SH-SY5Y (cell line): ENCODE data around the gene PRELID3B.

Experiments used
- GATA2 ChIP-seq: IDR thresholded peaks from 2 replicates; pipeline ENCODE4 v1.6.1; 2011; ENCODE audit warnings: mild to moderate bottlenecking, low read depth, low read length
- GATA3 ChIP-seq: IDR thresholded peaks from 2 replicates; pipeline ENCODE4 v1.6.1; 2011; ENCODE audit warnings: low read depth, mild to moderate bottlenecking, low read length, moderate library complexity

- TF ChIP-seq GATA2 (no peak), GATA3 (no peak)
Observed at GRCh38 chr20:58998656-58999055, 43.9 kb downstream of the PRELID3B start.
